Stimulated activated CD4-positive, alpha-beta T cell treated with anti-CD3 and anti-CD28 coated beads, Interleukin-4, amount 100 ng/mL, for 24 hours (primary cell): ENCODE measurements around the gene SPRR5.

Experiments
- DNase-seq: peaks from one replicate; pipeline ENCODE4 v3.0.0-alpha.2; 2020

Gene SPRR5, protein sequence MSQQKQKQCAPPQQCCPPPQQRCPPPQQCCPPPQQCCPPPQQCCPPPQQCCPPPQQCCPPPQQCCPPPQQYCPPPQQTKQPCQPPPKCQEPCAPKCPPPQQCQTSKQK

DNA sequence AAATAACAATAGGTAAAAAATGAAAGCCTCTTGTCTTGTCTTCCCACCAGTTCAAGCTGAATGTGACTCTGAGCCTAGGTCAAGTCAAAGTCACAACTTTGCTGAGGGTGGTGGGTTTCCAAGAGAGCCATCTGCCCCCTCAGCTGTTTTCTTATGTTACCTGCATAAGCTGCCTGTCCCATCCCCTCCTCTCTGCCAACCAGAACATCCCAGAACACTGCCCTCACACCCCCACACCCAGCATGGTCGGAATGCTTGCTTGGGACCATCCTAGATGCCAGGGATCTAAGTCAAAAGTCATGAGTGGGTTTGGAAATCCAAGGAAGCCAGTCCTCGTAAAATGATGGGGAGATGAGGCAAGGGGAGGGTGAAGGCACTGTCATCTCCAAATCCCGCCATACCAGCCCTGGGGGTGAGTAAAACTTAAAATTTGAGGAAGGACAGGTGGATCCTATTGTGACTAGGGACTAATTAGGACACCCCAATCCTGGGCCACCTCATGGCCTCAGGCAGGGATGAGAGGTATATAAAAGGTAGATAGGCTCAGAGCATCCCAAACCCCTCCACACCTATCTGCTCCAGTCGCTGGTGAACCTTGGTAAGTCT lies at the start of gene SPRR5:
TSS of gene SPRR5 (plus strand) at position 556 of the 606 bp plus-strand sequence. CDS start 1,349 bp downstream, outside the sequence.
- no peak for DNase-seq

- DNase-seq, result no peak
Observed at GRCh38 chr1:152899027-152899426, 48.0 kb upstream of the SPRR5 start.

DNA sequence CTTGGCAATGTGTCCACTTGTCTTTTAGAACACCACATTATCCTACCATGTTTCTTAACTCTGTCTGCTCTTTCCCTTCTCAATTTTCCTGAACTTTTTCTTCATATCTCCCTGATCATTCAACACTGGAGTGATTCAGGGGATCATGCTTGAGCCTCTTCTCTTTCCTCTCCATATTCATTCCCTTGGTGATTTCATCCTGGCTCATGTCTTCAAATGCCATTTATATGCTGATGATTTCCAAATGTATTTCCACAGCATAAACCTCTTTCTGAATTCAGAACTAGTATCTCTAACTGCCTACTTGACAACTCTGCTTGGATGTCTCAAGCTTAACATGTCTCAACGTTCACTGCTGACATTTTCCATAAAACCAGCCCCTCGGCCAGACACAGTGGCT lies 47.1 kb upstream of the SPRR5 start:
- DNase-seq, result no peak

GRCh38 chr1:152901631-152902030 lies 45.4 kb upstream of the SPRR5 start:
- no peak for DNase-seq

- DNase-seq, result no peak
Observed at GRCh38 chr1:152902636-152903035, 44.4 kb upstream of the SPRR5 start.

DNA sequence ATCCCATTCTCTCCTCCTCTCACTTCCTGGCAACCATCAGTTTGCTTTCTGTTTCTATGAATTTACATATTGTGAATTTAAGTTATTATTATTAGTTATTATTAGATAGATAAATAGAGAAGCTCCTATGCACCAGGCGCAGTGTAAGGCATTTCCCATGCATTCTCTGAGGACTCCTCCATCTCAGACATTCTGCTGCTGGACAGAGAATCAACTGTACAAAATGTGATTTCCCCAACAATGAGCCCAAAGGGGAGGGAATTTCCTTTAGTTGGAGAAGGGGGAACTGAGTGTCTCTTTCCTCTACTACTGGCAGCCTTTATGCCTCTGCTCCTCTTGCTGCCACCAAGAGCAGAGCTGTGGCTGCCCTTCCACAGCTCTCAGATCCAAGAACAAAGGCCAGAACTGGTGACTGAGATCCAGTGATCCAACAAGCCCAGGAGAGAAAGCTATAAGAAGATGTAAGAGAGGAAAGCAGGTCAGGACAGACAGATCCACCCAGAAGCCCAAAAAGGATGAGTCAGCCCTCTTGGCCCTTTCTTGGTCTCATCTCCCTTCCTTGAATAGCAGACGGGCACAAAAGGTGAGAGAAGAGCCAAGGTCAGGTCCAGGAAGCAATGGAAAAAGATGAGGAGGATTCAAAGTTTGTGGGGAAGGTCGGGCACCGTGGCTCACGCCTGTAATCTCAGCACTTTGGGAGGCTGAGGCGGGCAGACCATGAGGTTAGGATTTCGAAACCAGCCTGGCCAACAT lies 42.1 kb upstream of the SPRR5 start:
- no peak for DNase-seq

DNA sequence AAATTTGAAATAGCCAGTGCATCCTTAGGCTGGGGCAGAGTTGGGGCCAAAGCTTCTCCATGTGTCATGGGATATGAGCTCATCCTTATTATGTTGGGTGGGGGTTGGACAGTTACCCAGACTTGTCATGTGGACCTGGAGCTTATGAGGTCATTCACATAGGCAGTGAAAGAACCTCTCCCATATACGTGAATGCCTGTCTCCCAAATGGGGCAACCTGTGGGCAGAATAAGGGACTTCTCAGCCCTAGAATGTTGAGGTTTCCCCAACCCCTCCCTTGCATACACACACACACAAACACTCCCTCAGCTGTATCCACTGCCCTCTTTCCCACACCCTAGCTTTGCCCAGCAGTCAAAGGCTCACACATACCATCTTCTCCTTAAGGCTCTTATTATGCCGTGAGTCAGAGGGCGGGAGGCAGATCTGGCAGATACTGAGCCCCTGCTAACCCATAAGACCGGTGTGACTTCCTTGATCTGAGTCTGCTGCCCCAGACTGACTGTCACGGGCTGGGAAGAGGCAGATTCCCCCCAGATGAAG lies 40.9 kb upstream of the SPRR5 start:
- DNase-seq, result no peak

GRCh38 chr1:152907686-152908601 lies 39.1 kb upstream of the SPRR5 start, which contains the start of gene IVL:
TSS of gene IVL (plus strand) at chr1:152908546. CDS start at chr1:152909798, 1,252 bp downstream.
- no peak for DNase-seq

GRCh38 chr1:152909206-152909605 lies 37.8 kb upstream of the SPRR5 start:
- no peak for DNase-seq

GRCh38 chr1:152912471-152912870 lies 34.5 kb upstream of the SPRR5 start:
- DNase-seq, result no peak

GRCh38 chr1:152912900-152913299 lies 34.1 kb upstream of the SPRR5 start:
- DNase-seq, result no peak

- DNase-seq, result no peak
Observed at GRCh38 chr1:152917794-152918193, 29.2 kb upstream of the SPRR5 start.

GRCh38 chr1:152919071-152919470 lies 27.9 kb upstream of the SPRR5 start:
- no peak for DNase-seq

DNA sequence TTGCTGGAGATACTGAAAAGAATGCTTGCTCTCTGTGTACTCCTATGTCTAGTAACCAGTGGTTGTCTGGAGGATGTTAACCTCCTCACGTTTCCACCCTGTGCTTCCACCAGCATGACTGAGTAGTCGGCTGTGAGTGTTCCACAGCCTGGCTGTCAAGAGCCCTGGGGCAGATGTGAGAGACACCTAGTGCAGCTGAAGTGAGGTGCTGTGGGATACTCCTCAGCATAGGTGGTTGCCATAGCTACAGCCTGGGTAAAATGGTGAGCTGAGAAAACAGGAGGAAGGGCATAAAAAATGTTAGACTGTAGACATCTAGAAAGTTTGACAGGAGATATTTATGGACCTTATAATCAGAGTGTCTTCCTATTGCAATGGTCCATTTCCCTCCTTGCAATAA lies 22.8 kb upstream of the SPRR5 start:
- DNase-seq, result no peak

DNA sequence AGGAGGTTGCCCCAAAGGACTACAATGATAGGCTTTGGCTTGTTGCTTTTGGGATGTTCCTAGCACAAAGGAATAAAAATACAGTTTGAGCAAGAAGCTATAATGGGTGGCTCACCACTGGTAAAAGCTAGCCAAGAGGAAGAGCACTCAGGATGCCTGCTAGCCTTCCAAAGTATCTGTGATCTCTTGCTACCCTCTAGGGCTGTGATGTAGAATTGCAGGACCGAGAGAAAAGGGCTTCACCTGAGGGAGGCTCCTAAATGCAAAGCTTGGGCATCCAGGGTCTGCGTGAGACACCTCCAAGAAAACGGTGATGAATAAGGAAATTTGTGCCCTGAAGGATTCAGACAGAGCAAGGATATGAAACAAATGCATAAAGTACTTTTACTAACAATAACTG lies 20.9 kb upstream of the SPRR5 start:
- no peak for DNase-seq

- DNase-seq, result no peak
Observed at GRCh38 chr1:152928671-152929070, 18.3 kb upstream of the SPRR5 start.

DNA sequence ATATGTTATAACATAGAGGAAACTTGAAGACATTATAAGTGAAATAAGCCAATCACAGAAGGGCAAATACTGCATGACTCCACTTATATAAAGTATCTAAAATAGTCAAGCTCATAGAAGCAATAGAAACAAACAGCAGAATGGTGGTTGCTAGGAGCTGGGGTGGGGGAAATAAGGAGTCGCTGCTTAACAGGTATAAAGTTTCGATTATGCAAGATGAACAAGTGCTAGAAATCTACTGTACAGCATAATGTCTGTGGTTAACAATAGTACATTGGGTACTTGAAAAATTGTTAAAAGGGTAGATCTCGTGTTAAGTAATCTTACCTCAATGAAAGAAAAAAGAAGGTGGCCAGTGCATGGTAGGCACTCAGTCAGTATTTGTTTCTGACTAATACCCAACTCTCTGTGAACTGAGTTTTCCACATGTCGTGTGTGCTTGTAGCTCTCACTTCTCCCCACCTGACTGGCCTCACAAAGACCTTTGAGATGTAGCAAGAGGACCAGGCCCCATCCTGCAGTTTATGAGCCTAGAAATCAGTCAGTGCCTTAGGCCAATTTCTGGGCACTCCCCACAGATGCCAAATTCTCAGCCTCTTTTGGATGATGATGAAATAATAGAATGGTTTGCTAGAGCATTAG lies 14.7 kb upstream of the SPRR5 start:
- no peak for DNase-seq

DNA sequence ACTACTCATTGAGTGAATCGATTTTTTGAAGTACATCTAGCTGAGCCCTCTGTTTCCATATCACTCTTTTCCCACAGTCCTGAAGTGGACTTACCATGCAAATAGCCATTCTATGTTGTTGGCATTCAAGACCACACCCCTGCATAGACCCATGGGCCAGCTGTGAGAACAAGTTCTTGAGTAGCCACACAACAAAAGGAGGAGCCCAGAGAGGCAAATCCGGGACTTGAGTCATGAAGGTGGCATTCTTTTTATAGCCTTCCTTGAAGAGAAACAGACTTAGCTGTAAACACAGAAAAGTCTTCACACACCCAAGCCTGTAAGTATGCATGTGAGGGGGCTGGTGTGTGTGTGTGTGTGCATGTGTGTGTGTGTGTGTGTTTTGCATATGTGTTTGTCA lies 13.8 kb upstream of the SPRR5 start:
- DNase-seq, result no peak

- no peak for DNase-seq
Observed at GRCh38 chr1:152940614-152941013, 6.4 kb upstream of the SPRR5 start.

- DNase-seq, result no peak
Observed at GRCh38 chr1:152941037-152941711, 5.8 kb upstream of the SPRR5 start.

DNA sequence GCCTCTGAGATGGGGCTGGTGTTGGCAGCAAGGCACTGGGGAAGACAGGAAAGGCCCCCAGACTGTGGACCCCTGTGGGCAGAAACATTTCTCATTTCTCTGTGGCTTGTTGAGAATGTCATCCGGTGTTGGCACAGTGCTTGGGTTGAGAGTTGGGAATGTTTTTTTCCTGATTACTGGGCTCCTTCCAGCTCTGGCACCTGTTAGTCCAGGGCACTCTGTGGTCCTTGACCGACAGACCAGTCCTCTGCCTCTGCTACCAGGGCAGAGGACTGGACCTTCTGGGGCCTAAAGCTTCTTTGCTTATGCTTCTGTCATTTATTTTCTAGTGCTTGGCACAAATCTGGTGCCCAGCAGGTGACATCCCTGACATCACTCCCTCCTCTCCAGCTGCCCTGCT lies 4.8 kb upstream of the SPRR5 start:
- no peak for DNase-seq

DNA sequence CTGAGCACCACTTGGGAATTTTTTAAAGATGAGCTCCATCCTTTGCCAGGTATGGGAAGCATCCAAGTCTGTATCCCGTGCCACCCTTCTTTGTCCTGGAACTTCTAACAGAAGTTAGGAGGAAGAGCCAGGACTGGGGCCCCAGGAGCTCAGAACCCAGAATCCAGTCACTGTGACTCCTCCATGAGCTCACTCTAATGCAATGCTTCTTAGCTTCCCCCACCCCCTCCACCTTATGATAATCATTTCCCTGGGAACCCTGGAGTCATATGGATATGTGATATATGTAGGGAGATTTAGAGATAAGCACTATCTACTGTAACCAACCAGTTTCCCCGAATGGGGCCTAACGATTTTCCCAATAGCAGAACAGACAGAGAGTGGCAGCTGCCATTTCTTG lies 758 bp upstream of the SPRR5 start:
- DNase-seq, result no peak
